Glutamatergic neuron (in vitro differentiated cells): ENCODE measurements around the gene OR10D3. TPM values are rescaled to one million over a fixed set of nuclear protein-coding genes. Genes with fewer than 3 reads are reported as not detected.
A peak's percentile ranks its signal among the peaks of the same experiment; 100 is the strongest.

ENCODE experiments used
- DNase-seq: peaks from one replicate; pipeline ENCODE4 v3.0.0; 2022
- H3K27ac Mint-ChIP-seq: one replicate; pipeline ENCODE4 v1.8.0; 2020; ENCODE audit warnings: mild to moderate bottlenecking, mixed read lengths, inconsistent platforms; ENCODE audit not compliant: unreplicated experiment
- H3K27me3 Mint-ChIP-seq: one replicate; pipeline ENCODE4 v1.8.0; 2020; ENCODE audit warnings: mild to moderate bottlenecking, moderate library complexity, mixed read lengths, inconsistent platforms; ENCODE audit not compliant: unreplicated experiment
- H3K36me3 Mint-ChIP-seq: one replicate; pipeline ENCODE4 v1.8.0; 2020; ENCODE audit warnings: mild to moderate bottlenecking, mixed read lengths, inconsistent platforms; ENCODE audit not compliant: unreplicated experiment
- H3K4me1 Mint-ChIP-seq: one replicate; pipeline ENCODE4 v1.8.0; 2020; ENCODE audit warnings: mild to moderate bottlenecking, low read depth, mixed read lengths, inconsistent platforms; ENCODE audit not compliant: unreplicated experiment
- H3K4me3 Mint-ChIP-seq: one replicate; pipeline ENCODE4 v1.8.0; 2020; ENCODE audit warnings: mild to moderate bottlenecking, mixed read lengths, inconsistent platforms; ENCODE audit not compliant: unreplicated experiment
- H3K9me3 Mint-ChIP-seq: one replicate; pipeline ENCODE4 v1.8.0; 2020; ENCODE audit warnings: mild to moderate bottlenecking, moderate library complexity, mixed read lengths, inconsistent platforms; ENCODE audit not compliant: unreplicated experiment
- CTCF ChIP-seq: fragments of 200-600 bp; sonication (generic); IDR thresholded peaks from one replicate; pipeline ENCODE4 v1.5.0; 2021; ENCODE audit not compliant: partially characterized antibody, unreplicated experiment
- total RNA-seq: library from RNA; stranded (reverse); fragmentation: NEBNext Ultra II Directional; extraction: Animal tissue kit (Norgen Biotek cat#: 25700); gene quantifications from one replicate; pipeline ENCODE4 v1.2.1, GENCODE V29; 2021; ENCODE audit not compliant: unreplicated experiment

The OR10D3 gene
- total RNA-seq, 1 donor from 2014 or later: 0.29 TPM

- H3K9me3 Mint-ChIP-seq: peaks cover 5% of the 10 kb centered on the region
- no peak for TF ChIP-seq CTCF
- H3K4me3 Mint-ChIP-seq: no peak overlapping the region
- H3K27me3 Mint-ChIP-seq: peaks cover 2% of the 10 kb centered on the region
- no peaks in the 10 kb centered on the region for H3K36me3 Mint-ChIP-seq
- peaks cover 18% of the 10 kb centered on the region for H3K4me1 Mint-ChIP-seq
- H3K27ac Mint-ChIP-seq: no peak overlapping the region
- no peak for DNase-seq
Observed at GRCh38 chr11:124194293-124195188, 11.4 kb downstream of the OR10D3 start.

GRCh38 chr11:124195189-124195734 lies 12.1 kb downstream of the OR10D3 start:
- Mint-ChIP-seq H3K36me3 (no peaks in the 10 kb centered on the region), H3K27me3 (peaks cover 2% of the 10 kb centered on the region), H3K27ac (no peak overlapping the region), H3K4me3 (no peak overlapping the region), H3K9me3 (peaks cover 3% of the 10 kb centered on the region), H3K4me1 (peaks cover 10% of the 10 kb centered on the region)
- peak; percentile 41 for DNase-seq
- TF ChIP-seq CTCF: peak; percentile 74

DNA sequence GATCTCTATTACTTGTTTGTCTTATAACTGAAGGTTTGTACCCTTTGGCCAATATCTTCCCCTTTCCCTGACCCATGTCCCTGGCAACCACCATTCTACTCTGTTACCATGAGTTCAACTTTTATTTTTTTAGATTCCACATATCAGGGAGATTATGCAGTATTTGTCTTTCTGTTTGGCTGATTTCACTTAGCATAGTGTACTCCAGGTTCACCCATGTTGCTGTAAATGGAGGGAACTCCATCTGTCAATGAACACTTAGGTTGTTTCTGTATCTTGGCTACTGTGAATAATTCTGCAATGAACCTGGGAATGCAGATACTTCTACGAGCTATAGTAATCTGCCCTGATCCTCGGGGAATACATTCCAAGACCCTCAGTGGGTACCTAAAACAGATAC lies 14.9 kb downstream of the OR10D3 start:
- no peak for DNase-seq
- TF ChIP-seq CTCF: no peak
- Mint-ChIP-seq H3K36me3 (no peaks in the 10 kb centered on the region), H3K9me3 (peaks cover 2% of the 10 kb centered on the region), H3K4me1 (peaks cover 12% of the 10 kb centered on the region), H3K4me3 (no peak overlapping the region), H3K27ac (no peak overlapping the region), H3K27me3 (no peaks in the 10 kb centered on the region)

- TF ChIP-seq CTCF: no peak
- H3K9me3 Mint-ChIP-seq: peaks cover 2% of the 10 kb centered on the region
Observed at GRCh38 chr11:124198897-124199296, 15.8 kb downstream of the OR10D3 start.

DNA sequence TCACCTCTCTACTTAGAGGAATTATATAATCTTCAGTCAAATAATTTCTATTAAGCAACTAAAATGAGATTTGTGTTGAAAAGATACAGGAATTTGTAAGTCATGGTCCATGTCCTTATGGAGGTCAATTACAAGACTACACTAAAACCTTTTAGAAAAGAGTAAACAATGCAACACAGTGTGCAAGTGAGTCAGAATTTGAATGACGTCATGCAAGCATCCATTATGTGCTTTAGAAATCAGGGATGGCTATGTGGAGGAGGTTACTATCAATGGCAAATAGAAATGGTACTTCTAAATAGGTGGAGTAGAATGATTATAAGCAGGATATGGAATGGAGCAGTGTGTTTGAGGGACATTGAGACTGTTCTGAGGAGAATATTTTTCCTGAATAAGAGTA lies 16.6 kb downstream of the OR10D3 start:
- Mint-ChIP-seq H3K27me3 (no peaks in the 10 kb centered on the region), H3K27ac (no peak overlapping the region), H3K9me3 (peaks cover 2% of the 10 kb centered on the region), H3K36me3 (no peaks in the 10 kb centered on the region), H3K4me3 (no peak overlapping the region), H3K4me1 (peaks cover 13% of the 10 kb centered on the region)
- no peak for DNase-seq
- TF ChIP-seq CTCF: no peak

More at GRCh38 chr11:124198897-124199296, 15.8 kb downstream of the OR10D3 start:
- Mint-ChIP-seq H3K4me3 (no peak overlapping the region), H3K27me3 (no peaks in the 10 kb centered on the region), H3K4me1 (peaks cover 13% of the 10 kb centered on the region), H3K27ac (peak overlapping the region; percentile 60), H3K36me3 (no peaks in the 10 kb centered on the region)
- DNase-seq: peak; percentile 34
